T-cell (primary cell): ENCODE measurements around the gene FHOD3. TPM values are rescaled to one million over a fixed set of nuclear protein-coding genes. Genes with fewer than 3 reads are reported as not detected.

Source experiments
- ATAC-seq, 4 experiments: fragments of 200-7000 bp in 3 of 4; fragments of 150-1000 bp in 1 of 4; cut with Tn5 transposase; replicated peaks in 1 of 4; 1 replicate in 3 of 4; 2 replicates in 1 of 4; pipeline ENCODE4 v1.10.0; 2021; ENCODE audit warnings: moderate library complexity in 3 of 4, mild to moderate bottlenecking in 2 of 4, moderate number of reproducible peaks in 1 of 4
- CTCF ChIA-PET, 2 donors: fragments of 300-600 bp; sonication (Branson Sonifier 250); formaldehyde crosslinking; loops; one replicate each; lab custom pipeline; 2022; ENCODE audit warnings: antibody characterized with exemption in 2 of 2; lab: Charles Lee
- POLR2A ChIA-PET, 2 donors: fragments of 300-600 bp; sonication (Branson Sonifier 250); formaldehyde crosslinking; loops; one replicate each; lab custom pipeline; 2022; ENCODE audit warnings: antibody characterized with exemption in 2 of 2; lab: Charles Lee
- DNase-seq, 35 experiments: peaks; one replicate each; pipeline versions ENCODE4 v3.0.0 to v3.0.0-alpha.2; 2013 to 2023
- H3K27ac ChIP-seq: one replicate; pipeline ENCODE4 v1.5.1; 2013; ENCODE audit warnings: low read length
- H3K27me3 ChIP-seq, 2 experiments: replicated peaks in 1 of 2; 1 replicate in 1 of 2; 2 replicates in 1 of 2; pipeline versions ENCODE4 v1.6.1 to v1.7.0; 2013; ENCODE audit warnings: low read length in 1 of 2, mixed read lengths in 1 of 2; ENCODE audit not compliant: control insufficient read depth in 2 of 2, insufficient read depth in 2 of 2; ENCODE audit errors: extremely low read depth in 1 of 2
- H3K36me3 ChIP-seq, 2 donors: 1 replicate in 1 of 2; 2 replicates in 1 of 2; pipeline versions ENCODE4 v1.6.1 to v1.7.0; 2013; ENCODE audit warnings: low read length in 1 of 2; ENCODE audit not compliant: control insufficient read depth in 2 of 2, insufficient read depth in 1 of 2; ENCODE audit errors: extremely low read depth in 1 of 2
- H3K4me1 ChIP-seq, 2 experiments: 1 replicate in 1 of 2; 2 replicates in 1 of 2; pipeline versions ENCODE4 v1.6.1 to v1.7.0; 2013; ENCODE audit warnings: low read length in 2 of 2, mixed read lengths in 1 of 2; ENCODE audit not compliant: insufficient read depth in 2 of 2, control insufficient read depth in 1 of 2; ENCODE audit errors: extremely low read depth in 1 of 2
- H3K4me3 ChIP-seq, 2 donors: 1 replicate in 1 of 2; 2 replicates in 1 of 2; pipeline versions ENCODE4 v1.5.1 to v1.7.0; 2013; ENCODE audit warnings: mild to moderate bottlenecking in 2 of 2, low read length in 1 of 2, moderate library complexity in 1 of 2; ENCODE audit not compliant: control insufficient read depth in 1 of 2; ENCODE audit errors: extremely low read depth in 1 of 2
- H3K9me3 ChIP-seq: 2 replicates; pipeline ENCODE4 v1.7.0; 2013
- H3K27ac Mint-ChIP-seq, 2 donors: one replicate each; pipeline ENCODE4 v1.8.0; 2020 to 2021; ENCODE audit warnings: mild to moderate bottlenecking in 2 of 2, mixed read lengths in 2 of 2
- H3K27me3 Mint-ChIP-seq, 2 donors: one replicate each; pipeline ENCODE4 v1.8.0; 2021 to 2022; ENCODE audit warnings: mixed read lengths in 2 of 2
- H3K36me3 Mint-ChIP-seq: one replicate; pipeline ENCODE4 v1.8.0; 2021; ENCODE audit warnings: mixed read lengths
- H3K4me1 Mint-ChIP-seq, 3 donors: one replicate each; pipeline ENCODE4 v1.8.0; 2020 to 2022; ENCODE audit warnings: mixed read lengths in 3 of 3, mild to moderate bottlenecking in 1 of 3
- H3K4me3 Mint-ChIP-seq, 3 donors: one replicate each; pipeline ENCODE4 v1.8.0; 2020 to 2022; ENCODE audit warnings: mild to moderate bottlenecking in 3 of 3, mixed read lengths in 3 of 3, moderate library complexity in 3 of 3
- H3K9me3 Mint-ChIP-seq, 3 donors: one replicate each; pipeline ENCODE4 v1.8.0; 2020 to 2022; ENCODE audit warnings: mixed read lengths in 3 of 3
- WGBS: methylation state at CpG from one replicate; pipeline ENCODE4 v1.1.5; 2013; ENCODE audit warnings: missing lambda C conversion rate; ENCODE audit not compliant: insufficient coverage; 5-methylcytosine and 5-hydroxymethylcytosine counted together
- total RNA-seq, 35 experiments: library from RNA in 6 of 35; stranded (reverse) in 6 of 35; fragments of 120-200 nt in 1 of 35; gene quantifications; one replicate each; pipeline versions ENCODE4 v1.2.1 to v1.2.4 and lab custom pipeline; 2013 to 2026

The FHOD3 gene
- total RNA-seq, 5 donors from 2014 or later (not counting 1 experiment from before 2014, with no cell fraction given), result 0.06 TPM; not detected in 4

DNA sequence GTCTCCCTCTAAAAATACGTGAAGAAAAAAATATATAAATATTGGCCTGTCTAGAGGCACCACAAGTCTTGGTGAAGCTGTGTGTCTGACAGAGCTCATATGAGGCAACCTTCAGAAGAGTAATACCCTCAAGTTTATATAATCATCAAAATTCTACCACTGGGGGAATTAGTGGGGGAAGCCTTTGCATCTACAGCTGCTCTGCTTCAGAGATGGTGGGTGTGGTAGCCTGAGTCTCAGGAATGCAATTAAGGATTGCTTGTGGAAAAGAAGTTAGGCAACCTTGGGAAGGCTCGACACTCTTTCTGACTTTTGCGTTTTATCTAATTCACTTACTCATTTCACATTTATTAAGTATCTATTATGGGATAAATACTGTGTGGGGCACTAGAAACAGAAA lies 513.9 kb downstream of the FHOD3 start:
- peaks cover 23% of the 10 kb centered on the region for H3K36me3 Mint-ChIP-seq
- H3K36me3 ChIP-seq, result peaks cover 0 to 38% of the 10 kb centered on the region in 2 donors
- no peak for DNase-seq
- H3K4me1 Mint-ChIP-seq, result peaks cover 0 to 9% (median 6%) of the 10 kb centered on the region in 3 donors
- no CpG with 5 or more reads among the region's 3 CpGs for WGBS
- H3K27me3 ChIP-seq, result no peaks in the 10 kb centered on the region
- peaks cover 0 to 2% of the 10 kb centered on the region in 2 experiments for H3K4me1 ChIP-seq
- CTCF ChIA-PET, result interaction anchor here (0.6 to 2.4 kb wide), 8 partner anchors 8 to 897 kb away, joined by 3 to 6 read pairs (median 4); partner anchors contain the start of genes KIAA1328 (in 1 of the 2) and TPGS2 (in 1 of the 2)
- no peak overlapping the region for H3K4me3 Mint-ChIP-seq
- H3K9me3 ChIP-seq, result no peaks in the 10 kb centered on the region
- POLR2A ChIA-PET, result no interaction called here
- no peaks in the 10 kb centered on the region for H3K9me3 Mint-ChIP-seq
- no peak overlapping the region for H3K27ac ChIP-seq
- H3K27ac Mint-ChIP-seq, result no peak overlapping the region
- no peaks in the 10 kb centered on the region for H3K27me3 Mint-ChIP-seq
- H3K4me3 ChIP-seq, result no peak overlapping the region
- ATAC-seq, result no peak

DNA sequence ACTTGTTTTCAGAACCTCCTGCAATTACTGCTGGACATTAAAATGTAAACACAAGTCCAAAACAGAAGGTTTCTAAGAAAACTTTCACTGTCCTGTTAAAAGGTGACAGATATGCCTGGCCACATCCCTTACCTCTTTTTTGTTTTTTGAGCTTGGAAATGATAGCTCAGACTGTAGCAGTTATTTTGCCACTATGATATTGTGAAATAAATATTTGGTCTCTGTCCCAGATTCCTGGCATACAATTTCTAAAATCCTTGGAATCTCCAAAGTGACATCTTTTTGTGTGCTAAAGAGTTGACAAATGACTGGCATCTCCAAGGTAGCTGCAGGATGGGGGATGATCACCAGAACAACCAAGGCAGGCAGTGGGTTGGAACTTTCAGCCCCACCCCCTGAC lies 514.4 kb downstream of the FHOD3 start:
- Histone ChIP-seq H3K4me1 (peaks cover 0 to 2% of the 10 kb centered on the region in 2 experiments), H3K36me3 (peaks cover 0 to 38% of the 10 kb centered on the region in 2 donors), H3K9me3 (no peaks in the 10 kb centered on the region), H3K4me3 (no peak overlapping the region), H3K27ac (no peak overlapping the region), H3K27me3 (no peaks in the 10 kb centered on the region)
- ChIA-PET POLR2A (no interaction called here), CTCF (interaction anchor here (0.9 to 2.4 kb wide), 5 partner anchors 11 to 794 kb away, joined by 3 to 7 read pairs (median 6); partner anchors contain the start of genes KIAA1328 (in 2 of the 2) and TPGS2 (in 2 of the 2))
- ATAC-seq (no peak), DNase-seq (no peak)
- H3K27ac Mint-ChIP-seq, result no peak overlapping the region
- H3K9me3 Mint-ChIP-seq, result no peaks in the 10 kb centered on the region
- H3K4me1 Mint-ChIP-seq, result peaks cover 0 to 9% (median 6%) of the 10 kb centered on the region in 3 donors
- peaks cover 24% of the 10 kb centered on the region for H3K36me3 Mint-ChIP-seq
- H3K27me3 Mint-ChIP-seq, result no peaks in the 10 kb centered on the region
- H3K4me3 Mint-ChIP-seq, result no peak overlapping the region

- Histone ChIP-seq H3K9me3 (no peaks in the 10 kb centered on the region), H3K4me1 (peaks cover 0 to 2% of the 10 kb centered on the region in 2 experiments), H3K27me3 (no peaks in the 10 kb centered on the region), H3K36me3 (peaks cover 2 to 38% of the 10 kb centered on the region in 2 donors), H3K4me3 (no peak overlapping the region), H3K27ac (no peak overlapping the region)
- H3K4me1 Mint-ChIP-seq, result peaks cover 0 to 9% (median 6%) of the 10 kb centered on the region in 3 donors
- WGBS, result no CpG with 5 or more reads among the region's 3 CpGs
- POLR2A ChIA-PET, result no interaction called here
- H3K9me3 Mint-ChIP-seq, result no peaks in the 10 kb centered on the region
- no peak overlapping the region for H3K4me3 Mint-ChIP-seq
- H3K27ac Mint-ChIP-seq, result no peak overlapping the region
- H3K27me3 Mint-ChIP-seq, result no peaks in the 10 kb centered on the region
- peaks cover 22% of the 10 kb centered on the region for H3K36me3 Mint-ChIP-seq
- CTCF ChIA-PET, result interaction anchor here (0.6 to 1.5 kb wide), 6 partner anchors 10 to 842 kb away, joined by 3 to 7 read pairs (median 4); partner anchors contain the start of genes KIAA1328 (in 1 of the 2) and TPGS2 (in 1 of the 2)
- no peak for ATAC-seq
- no peak for DNase-seq
Measured at GRCh38 chr18:36812678-36813077, 515.2 kb downstream of the FHOD3 start.

DNA sequence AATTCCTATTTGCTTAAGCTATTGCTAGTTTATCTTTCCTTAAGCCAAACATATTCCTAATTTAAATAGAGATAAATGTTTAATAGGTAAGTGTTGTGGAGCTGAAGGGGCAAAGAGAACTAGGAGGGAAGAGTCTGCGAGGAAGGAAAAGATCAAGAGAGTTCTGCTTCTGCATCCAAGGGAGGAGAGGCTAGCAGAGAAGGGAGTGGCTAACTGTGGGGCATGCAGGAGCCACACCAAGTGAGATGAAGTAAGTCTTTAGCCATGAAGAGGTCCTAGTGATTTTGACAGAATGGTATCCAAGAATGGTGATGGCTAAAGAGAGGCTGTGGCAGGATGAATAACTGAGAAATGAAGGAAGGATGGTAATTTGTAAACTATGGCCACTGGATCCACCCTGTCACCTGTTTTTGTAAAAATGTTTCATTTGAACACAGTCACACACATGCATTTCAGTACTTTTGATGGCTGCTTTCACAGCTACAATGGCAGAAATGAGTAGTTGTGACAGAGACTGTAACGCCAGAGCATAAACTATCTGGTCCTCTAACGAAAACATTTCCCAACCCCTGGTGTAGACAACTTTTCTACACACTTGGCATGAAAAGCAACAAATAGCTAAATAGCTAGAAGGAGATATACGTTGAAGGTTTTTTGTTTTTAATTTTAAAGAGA lies 515.7 kb downstream of the FHOD3 start:
- no peak for ATAC-seq
- no peak for DNase-seq
- ChIA-PET CTCF (interaction anchor here (0.6 to 1.5 kb wide), 8 partner anchors 10 to 843 kb away, joined by 3 to 7 read pairs (median 4); partner anchors contain the start of genes KIAA1328 (in 1 of the 2) and TPGS2 (in 1 of the 2)), POLR2A (no interaction called here)
- Mint-ChIP-seq H3K27ac (peak overlapping the region in 1 of 2 donors; percentile 50), H3K9me3 (no peaks in the 10 kb centered on the region), H3K4me3 (no peak overlapping the region), H3K36me3 (peaks cover 24% of the 10 kb centered on the region), H3K4me1 (peaks cover 0 to 9% (median 6%) of the 10 kb centered on the region in 3 donors), H3K27me3 (no peaks in the 10 kb centered on the region)
- Histone ChIP-seq H3K36me3 (peaks cover 5 to 39% of the 10 kb centered on the region in 2 donors), H3K4me1 (peaks cover 0 to 2% of the 10 kb centered on the region in 2 experiments), H3K9me3 (no peaks in the 10 kb centered on the region), H3K4me3 (no peak overlapping the region), H3K27me3 (no peaks in the 10 kb centered on the region), H3K27ac (no peak overlapping the region)
- 100% methylated on average over 1 of the region's 4 CpGs for WGBS

DNA sequence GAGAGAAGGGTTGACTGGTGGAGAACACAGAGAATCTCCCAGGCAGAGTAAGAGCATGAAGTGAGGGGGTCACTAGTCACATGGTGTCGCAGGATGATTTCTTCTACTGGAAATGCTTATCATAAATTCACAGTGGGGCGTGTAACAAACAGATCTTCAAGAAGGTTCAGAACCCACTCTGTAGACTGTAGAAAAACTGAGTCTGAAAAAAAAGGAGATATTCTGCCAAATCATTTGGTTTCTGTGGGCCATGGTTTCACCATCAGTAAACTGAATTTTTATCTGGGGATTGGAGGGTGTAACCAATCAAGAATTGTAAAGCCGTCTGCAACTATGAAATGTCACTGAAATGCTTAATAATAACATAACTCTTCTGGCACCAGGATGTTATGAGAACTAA lies 516.3 kb downstream of the FHOD3 start:
- Histone ChIP-seq H3K4me1 (peaks cover 0 to 2% of the 10 kb centered on the region in 2 experiments), H3K9me3 (no peaks in the 10 kb centered on the region), H3K27ac (no peak overlapping the region), H3K27me3 (no peaks in the 10 kb centered on the region), H3K4me3 (no peak overlapping the region), H3K36me3 (peaks cover 5 to 44% of the 10 kb centered on the region in 2 donors)
- Mint-ChIP-seq H3K4me3 (no peak overlapping the region), H3K9me3 (no peaks in the 10 kb centered on the region), H3K36me3 (peaks cover 28% of the 10 kb centered on the region), H3K4me1 (peaks cover 0 to 8% (median 6%) of the 10 kb centered on the region in 3 donors), H3K27me3 (no peaks in the 10 kb centered on the region), H3K27ac (peak overlapping the region in 1 of 2 donors; percentile 50)
- DNase-seq, result no peak
- ChIA-PET POLR2A (no interaction called here), CTCF (interaction anchor here (1.0 to 1.5 kb wide), 3 partner anchors 9 to 21 kb away, joined by 3 to 4 read pairs (median 3); no protein-coding TSS in a partner anchor)
- no CpG with 5 or more reads among the region's 3 CpGs for WGBS
- ATAC-seq, result no peak

- WGBS, result no CpG with 5 or more reads among the region's 1 CpG
- Histone ChIP-seq H3K27ac (no peak overlapping the region), H3K27me3 (no peaks in the 10 kb centered on the region), H3K4me3 (no peak overlapping the region), H3K36me3 (peaks cover 5 to 46% of the 10 kb centered on the region in 2 donors), H3K4me1 (no peaks in the 10 kb centered on the region), H3K9me3 (no peaks in the 10 kb centered on the region)
- Mint-ChIP-seq H3K27ac (no peak overlapping the region), H3K27me3 (no peaks in the 10 kb centered on the region), H3K9me3 (no peaks in the 10 kb centered on the region), H3K4me3 (no peak overlapping the region), H3K36me3 (peaks cover 31% of the 10 kb centered on the region), H3K4me1 (peaks cover 0 to 4% (median 2%) of the 10 kb centered on the region in 3 donors)
- DNase-seq, result no peak
- ChIA-PET POLR2A (interaction anchor here in 1 of 2 donors (0.6 kb wide), 1 partner anchor 8 kb away, joined by 4 read pairs; no protein-coding TSS in a partner anchor), CTCF (interaction anchor here in 1 of 2 donors (1.5 kb wide), 1 partner anchor 19 kb away, joined by 3 read pairs; no protein-coding TSS in a partner anchor)
- no peak for ATAC-seq
Measured at GRCh38 chr18:36814994-36815393, 517.5 kb downstream of the FHOD3 start.
